ENCODE data around the gene DYRK1B.
"Not testable (repeated sequence)": the region's sequence is repeated elsewhere in the genome, so short reads cannot be mapped to it uniquely, and the experiment has no call there.

Gene DYRK1B

DNA sequence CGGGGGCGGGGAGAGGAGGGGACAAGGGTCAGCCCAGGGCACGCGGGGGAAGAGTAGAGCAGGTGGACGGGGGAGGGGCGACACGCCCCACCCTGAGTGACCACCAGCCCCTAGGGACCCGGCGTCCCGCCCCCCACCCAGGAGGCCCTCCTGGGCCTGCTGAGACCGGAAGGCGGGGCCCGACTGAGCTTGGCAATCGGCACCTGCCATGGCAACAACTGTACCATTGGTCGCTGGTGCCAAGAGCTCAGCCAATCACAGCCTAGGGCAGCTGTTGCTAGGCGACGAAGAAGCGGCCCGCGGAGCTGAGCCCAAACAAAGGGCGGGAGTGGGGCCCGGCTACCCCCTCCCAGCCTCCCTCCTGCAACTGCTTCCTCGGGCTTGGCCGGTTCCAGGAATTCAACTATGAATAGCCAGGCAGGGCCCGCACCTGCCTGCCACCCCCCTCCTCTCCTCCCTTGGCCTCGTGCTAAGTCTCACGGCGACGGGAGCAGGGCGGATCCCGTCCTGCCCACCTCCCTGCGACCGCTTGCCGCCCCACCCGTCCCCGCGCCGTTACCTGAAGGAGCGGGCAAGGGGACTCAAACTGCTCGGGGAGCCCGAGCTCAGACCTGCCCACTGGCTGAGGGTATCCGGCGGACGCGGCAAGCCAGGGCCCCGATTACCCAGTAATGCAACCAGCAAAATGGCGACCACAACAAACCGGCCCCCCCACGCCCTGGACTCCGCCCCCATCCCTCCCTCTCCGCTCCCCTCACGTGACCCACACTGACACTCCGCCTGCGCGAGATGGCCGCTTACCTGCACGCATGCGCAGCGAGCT is at the start of gene DYRK1B:
Gene DYRK1B (minus strand): TSS at position 699 of the 823 bp plus-strand sequence. CDS start 2,295 bp downstream, outside the sequence.
- peak; percentile 31 for DNase-seq

DNA sequence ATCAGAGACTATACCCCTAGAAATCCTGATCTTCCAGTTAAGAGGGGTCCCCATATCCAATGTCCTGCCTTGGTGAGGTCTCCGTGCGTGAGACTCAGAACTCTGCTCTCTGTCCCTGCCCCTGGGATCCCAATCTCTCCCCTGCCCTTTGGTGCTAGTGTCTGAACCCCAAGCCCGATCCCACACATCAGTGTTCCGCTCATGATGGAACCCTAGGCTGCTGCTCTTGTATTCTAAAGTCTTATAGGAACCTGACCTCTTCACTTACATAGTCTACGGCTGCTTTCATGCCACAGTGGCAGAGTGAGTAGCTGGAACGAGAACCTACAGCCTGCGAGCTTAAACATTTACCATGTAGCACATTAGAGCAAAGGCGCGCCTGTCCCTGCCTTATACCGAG is 48.7 kb upstream of the DYRK1B start:
- DNase-seq = not testable (repeated sequence)

DNA sequence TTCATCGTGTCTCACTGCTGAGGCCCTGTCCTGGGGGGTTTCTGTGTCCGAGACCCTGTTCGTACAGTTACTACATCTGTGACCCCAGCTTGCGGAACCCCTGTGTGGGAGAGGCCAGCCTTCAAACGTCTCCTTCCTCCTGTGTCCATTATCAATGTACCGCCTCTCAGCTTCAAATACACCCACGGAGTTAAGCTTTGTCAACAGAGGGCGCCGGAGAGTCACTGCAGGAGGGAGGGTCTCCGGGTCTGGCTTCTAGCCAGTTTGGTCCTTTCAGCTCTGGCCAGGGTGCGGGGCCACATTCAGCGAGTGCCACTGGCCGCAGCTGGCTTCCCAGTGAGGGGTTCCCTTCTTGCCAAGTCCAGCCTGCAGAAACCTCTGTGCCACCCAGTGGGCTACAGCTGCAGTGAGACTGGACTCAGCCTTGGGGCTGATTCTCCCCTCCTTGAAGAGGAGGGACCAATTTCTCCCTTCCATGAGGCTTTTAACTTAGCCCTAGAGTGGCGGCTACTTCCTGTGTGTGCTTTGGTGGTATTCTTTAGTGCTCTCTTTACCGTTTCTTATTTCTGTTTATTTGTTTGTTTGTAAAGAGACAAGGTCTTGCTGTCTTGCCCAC is 47.6 kb upstream of the DYRK1B start:
- not testable (repeated sequence) for DNase-seq

DNA sequence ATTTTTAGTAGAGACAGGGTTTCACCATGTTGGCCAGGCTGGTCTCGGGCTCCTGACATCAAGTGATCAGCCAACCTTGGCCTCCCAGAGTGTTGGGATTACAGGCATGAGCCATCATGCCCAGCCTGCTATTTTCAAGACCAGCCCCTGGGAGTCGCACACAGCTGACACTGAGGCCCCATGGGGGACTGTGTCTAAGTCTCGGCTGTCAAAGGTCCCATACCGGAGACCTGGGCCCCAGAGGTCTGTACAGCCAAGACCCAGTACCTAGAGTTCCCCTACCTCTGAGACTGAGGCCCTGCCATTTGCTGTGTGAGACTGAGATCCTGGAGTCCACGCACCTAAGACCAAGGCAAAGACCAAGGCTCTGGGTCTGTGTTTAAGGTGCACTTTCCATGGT is 46.3 kb upstream of the DYRK1B start:
- not testable (repeated sequence) for DNase-seq

DNA sequence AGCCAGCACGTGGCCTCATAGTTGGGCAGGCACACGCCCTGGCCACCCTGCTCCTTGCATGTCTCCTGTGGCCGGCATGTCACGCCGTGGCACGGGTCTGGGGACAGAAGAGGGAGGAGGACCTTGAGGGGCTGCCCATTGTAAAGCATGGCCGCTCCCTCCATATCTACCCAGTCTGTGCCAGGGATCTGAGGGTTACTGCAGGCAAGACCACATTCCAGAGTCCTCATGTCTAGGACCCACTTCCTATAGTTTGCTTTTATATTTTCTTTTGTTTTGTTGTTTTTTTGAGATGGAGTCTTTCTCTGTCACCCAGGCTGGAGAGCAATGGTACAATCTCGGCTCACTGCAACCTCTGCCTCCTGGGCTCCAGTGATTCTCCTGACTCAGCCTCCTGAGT is 45.8 kb upstream of the DYRK1B start:
- DNase-seq = not testable (repeated sequence)

DNA sequence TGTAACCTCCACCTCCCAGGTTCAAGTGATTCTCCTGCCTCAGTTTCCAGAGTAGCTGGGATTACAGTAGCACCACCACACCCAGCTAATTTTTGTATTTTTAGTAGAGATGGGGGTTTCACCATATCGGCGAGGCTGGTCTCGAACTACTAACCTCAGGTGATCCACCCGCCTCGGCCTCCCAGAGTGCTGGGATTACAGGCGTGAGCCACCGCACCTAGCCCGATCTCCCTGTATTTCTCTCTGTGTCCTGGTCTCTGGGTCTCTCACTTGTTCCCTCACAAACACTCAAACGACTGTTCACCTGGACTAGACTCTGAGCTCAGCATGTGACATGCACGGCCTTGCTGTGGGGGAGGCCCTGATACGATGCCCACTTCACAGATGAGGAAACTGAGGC is 44.9 kb upstream of the DYRK1B start:
- not testable (repeated sequence) for DNase-seq

DNA sequence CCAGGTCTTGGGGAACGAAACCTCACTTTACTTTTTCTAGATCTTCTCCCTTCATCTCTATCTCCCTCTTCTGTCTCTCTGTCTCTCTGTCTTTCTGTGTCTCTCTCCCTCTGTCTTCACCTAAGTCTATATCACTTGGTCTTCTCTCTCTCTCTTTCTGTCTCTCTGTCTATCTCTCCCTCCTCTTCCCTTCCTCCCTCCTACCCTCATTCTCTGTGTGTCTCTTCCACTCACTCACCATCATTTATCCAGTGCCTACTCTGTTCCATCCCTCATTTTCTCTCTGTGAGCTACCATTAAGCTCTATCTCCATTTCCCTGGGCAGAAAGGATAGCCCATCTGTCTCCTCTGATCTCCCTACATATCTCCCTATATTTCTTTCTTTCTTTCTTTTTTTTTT is 44.4 kb upstream of the DYRK1B start:
- DNase-seq = no peak

DNA sequence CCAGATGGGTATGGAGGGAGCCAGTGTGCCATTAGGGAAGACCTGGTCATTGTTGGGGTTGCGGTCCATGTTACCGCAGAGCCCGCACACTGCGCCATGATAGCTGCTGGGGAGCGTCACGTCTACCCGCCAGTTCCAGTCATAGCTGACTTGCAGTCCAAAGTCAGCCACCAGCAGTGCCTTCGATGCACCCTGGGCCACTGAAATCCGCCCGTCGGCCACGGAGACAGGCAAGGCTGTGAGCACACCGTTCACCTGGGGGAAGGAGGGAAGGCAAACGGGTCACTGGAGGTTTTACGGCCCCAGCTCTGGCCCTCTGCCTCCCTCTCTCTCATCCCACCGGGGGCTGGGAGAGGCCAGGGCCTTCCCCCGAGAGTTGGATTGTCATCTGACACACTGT is 44.0 kb upstream of the DYRK1B start:
- DNase-seq = not testable (repeated sequence)

DNA sequence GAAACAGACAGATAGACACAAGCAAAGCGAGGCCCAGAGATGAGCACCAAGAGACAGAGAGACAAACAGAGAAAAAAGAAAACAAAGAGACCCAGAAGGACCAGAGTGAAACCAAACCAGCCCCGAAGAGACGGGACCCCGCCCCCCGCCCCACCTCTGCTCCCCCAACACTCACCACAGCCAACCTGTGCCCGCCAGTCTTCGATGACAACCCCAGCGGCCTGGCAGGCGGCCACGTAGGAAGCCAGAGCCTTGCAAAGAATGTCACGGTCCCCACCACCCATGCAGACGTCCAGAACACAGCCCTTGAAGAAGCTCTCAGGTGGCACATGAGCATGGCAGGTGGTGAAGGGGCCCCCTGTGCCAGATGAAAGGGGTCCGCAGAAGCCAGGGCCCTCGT is 43.5 kb upstream of the DYRK1B start:
- not testable (repeated sequence) for DNase-seq

DNA sequence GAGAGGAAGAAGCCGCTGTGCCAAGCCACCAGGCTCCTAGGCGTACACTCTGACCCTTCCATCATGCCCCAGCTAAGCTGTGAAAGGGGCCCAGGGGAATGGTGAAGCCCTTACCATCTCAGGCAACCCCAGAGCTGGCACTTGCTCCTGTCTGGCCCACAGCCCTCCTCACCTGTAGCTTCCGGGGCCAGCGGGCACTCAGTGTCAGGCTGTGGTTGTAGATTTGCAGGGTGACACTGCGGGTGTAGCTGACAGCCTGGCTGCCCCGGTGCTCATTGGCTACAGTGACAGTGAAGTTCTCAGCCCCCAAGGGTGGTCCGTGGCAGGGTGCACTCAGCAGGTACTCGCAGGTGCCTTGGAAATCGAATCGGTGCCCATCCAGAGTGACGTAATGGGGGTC is 42.5 kb upstream of the DYRK1B start:
- DNase-seq = not testable (repeated sequence)

DNA sequence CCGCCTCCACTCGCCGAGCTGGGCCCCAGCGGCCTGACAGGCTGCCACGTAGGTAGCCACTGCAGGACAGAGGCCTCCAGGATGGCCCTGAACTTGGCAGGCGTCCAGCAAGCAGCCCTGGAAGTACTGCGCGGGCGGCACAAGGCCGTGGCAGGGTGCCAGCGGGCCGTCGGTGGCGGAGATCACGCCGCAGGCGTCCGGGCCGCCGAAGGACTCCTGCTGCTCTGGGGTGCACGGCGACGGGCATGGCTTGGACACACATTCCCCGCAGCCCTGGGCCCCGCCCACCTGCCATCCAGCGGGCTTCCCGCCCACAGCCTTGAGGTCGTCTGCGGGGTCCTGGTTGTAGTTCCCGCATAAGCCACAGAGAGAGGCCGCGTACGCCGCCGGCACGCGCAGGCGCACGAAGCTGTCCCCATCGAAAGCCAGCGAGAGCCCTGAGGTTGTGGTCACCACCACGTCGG is 41.5 kb upstream of the DYRK1B start:
- not testable (repeated sequence) for DNase-seq

DNA sequence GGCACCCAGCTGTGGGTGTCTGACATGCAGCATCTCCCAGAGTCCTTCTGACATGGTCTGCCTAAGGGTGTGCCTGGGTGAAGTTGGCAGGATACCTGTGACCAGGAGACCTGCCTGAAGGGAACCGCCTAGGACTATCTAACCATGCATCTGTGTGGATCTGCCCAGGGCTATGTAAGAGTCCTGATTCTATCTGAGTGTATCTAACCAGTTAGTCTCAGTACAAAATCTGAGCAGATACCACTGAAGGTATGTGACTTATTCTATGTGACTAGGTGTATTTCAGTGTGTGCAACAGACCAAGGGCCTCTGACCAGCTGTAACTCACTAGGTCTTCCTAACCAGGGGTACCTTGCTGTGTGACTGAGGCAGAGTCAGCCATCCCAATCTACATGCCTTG is 40.4 kb upstream of the DYRK1B start:
- no peak for DNase-seq

DNA sequence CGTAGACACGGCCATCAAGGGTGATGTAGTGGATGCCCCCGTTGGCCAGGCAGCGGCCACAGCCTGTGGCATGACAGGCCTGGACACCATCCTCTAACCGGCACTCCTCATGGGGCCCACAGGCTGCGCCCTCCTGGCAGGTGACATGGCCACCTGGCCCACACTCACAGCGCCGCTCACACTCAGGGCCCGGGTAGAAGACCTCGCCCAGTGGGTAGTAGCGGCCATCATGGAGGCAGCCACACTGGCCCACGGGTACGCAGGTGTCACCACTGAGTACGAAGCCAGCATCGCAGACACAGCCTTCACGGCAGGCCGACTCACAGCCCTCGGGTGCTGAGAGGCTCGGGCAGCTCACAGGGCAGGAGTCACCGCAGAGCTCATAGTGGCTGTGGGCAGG is 39.4 kb upstream of the DYRK1B start:
- DNase-seq = no peak

DNA sequence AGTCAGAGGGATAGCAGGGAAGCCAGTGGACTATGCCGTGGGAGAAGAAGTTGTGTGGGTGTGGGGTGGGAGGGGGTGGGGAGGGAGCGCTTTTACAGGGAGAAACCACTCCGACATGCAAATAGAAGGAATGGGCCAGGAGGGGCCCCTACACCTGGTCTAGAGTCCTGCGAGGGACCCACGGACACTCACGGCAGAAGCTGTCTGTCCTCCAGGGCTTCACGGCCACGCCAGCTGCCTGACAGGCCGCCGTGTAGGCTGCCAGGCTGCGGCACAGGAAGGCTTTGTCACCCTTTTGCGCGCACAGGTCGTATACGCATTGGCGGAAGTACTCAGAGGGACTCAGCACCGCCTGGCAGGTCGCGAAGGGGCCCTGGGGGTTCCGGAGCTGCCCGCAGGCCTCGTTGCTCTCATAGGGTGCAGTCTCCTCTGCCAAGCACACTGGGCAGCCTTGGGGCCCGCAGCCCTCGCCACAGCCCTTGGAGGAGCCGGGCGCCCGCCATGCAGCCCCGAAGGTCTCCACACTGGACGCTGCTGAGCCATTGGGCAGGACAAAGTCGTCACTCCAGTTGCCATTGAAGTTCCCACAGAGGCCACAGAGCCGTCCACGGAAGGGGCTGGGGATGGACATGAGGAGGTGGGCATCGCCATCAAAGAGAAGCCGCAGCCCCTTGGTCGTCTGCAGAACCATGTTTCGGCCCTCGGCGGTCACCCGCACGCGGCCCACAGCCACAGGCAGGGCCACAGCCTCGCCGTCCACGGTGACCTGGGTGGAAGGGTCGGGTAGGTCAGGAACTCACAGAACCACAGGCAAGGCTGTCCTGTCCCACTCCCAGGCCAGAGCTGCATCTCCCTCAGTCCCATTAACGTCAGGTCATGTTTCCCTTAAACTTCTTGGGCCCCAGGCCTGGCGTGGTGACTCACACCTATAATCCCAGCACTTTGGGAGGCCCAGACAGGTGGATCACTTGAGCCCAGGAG is 38.2 kb upstream of the DYRK1B start:
- DNase-seq = no peak

DNA sequence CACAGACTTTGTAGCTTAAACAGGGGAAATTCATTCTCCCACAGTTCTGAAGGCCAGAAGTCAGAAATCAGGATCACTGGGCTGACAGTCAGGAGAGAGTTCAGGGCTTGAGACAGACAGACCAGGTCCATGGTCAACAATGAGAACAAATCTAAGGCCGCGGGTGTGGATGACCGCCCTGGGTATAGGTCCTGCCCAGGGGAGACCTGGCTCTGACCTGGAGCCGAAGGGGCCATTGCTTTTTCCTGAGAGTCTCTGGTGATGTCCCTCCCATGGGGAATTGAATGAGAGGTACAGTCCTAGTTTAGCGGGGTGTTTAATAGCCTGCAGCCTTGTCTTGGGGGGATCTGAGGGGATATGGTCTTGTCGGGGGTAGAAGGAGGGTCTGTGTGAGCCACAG is 37.4 kb upstream of the DYRK1B start:
- DNase-seq = no peak

DNA sequence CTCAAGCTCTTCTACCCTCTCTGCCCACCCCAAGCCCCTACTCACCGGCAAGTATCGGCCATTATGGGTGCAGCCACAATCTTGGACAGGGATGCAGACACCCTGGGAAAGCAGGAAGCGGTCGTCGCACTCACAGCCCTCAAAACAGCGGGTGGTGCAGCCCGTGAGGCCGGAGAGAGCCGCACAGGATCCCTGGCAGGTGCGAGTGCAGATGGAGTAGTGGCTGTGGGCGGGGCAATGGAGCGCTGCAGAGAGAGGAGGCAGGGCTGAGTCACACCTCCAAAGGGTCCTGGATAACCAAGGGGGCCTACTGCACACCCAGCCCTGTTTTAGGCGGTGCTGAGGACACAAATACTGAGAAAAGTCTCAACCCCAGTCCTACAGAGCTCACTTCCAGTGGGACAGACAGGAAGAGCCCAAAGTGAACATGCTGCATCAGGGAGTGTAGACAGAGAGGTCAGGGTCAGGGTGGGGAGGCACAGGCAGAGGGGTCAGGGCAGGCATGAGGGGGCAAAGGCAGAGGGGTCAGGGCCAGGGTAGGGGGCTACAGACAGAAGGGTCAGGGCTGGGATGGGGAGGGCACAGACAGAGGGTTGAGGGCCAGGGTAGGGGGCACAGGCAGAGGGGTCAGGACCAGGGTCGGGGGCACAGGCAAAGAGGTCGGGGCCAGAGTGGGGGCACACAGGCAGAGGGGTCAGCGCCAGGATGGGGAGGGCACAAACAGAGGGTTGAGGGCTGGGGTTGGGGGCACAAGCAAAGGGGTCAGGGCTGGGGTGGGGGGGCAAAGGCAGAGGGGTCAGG is 36.4 kb upstream of the DYRK1B start:
- no peak for DNase-seq

DNA sequence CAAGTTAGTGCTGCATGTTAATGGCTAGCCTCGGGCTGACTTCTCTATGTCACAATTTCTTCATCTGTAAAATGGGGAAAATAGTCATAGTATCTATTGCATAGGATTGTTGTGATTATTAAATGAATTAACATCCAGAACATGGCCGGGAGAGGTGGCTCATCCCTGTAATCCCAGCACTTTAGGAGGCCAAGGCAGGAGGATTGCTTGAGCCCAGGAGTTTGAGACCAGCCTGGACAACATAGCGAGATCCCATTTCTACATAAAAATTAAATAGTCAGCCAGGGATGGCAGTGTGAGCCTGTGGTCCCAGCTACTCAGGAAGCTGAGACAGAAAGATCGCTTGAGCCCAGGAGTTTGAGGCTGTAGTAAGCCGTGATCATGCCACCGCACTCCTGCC is 34.0 kb upstream of the DYRK1B start:
- DNase-seq = no peak

DNA sequence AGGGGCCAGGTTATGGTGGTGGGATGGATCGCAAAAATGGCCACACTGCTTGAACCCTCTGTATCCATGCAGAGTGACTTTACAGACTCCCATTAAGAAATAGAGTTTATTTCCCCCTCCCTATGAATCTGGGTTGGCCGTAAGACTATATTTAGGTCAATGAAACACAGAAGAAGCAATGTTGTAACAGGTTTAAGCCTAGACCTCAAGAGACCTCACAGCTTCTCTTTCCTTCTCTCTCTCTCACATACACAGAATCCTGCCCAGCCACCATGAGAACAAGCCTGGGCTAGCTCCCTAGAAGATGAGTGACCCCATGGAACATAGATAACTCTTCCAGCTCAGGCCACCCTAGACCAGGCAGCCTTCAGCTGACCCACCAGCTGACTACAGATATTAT is 33.2 kb upstream of the DYRK1B start:
- no peak for DNase-seq

DNA sequence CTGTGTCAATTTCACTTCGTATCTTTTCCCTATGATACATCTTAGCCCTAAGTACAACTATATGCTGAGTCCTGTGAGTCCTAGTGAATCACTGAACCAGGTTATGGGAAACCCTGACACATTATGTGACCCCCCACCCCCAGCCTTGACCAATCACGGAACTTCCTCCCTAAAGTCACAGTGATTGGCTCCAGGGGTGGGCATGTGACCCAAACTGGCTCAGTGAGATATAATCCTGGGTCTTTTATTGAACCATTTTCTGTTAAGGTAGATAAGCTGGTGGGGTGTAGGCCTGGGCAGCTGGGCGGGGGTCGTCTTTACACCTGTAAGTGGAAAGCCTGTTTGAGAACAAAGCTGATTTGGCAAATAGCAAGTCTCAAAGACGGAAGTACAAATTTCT is 32.0 kb upstream of the DYRK1B start:
- no peak for DNase-seq

DNA sequence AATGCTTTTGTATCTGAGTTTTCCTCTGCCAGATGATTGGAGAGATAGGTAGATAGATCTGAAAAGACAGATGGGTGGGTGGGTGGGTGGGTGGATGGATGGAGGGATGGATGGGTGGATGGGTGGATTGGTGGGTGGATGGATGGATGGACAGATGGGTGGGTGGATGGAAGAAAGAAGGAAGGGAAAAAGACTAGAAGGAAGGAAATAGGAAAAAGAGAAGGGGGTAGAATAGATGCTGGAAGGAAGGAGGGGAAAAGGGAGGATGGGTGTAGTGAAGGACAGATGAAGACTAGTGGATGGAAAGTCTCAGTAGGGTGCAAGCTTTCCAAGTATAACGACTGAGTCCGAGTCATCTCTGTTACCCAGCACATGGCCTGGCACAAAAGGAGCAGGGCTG is 31.2 kb upstream of the DYRK1B start:
- DNase-seq = no peak

DNA sequence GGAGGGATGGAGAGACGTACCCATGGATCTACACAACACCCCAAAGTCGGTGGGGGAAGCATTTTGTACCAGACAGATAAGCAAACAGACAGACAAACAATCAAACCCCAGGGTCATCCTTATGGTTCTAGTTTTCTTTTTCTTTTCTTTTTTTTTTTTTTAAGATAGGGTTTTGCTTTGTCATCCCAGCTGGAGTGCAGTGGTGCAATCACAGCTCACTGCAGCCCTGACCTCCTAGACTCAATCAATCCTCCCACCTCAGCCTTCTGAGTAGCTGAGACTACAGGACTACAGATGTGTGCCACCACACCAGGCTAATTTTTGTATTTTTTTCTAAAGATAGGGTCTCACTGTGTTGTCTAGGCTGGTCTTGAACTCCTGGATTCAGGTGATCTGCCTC is 30.2 kb upstream of the DYRK1B start:
- DNase-seq = no peak

DNA sequence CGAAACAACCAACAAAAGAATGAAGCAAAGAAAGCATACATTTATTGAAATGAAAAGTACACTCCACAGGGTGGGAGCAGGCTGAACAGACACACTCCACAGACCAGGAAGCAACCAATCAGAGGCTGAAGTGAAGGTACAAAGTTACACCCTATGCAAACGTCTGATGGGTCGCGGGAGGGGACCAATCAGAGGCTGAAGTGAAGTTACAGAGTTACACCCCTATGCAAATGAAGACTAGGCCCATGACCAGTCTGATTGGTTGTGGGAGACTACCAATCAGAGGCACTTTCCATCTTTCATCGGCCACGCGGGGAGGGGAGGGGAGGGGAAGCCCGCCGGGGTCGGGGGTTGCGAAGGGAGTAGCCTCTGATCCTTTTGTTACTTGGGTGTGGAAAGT is 24.6 kb upstream of the DYRK1B start:
- DNase-seq = no peak
